Immature natural killer cell (primary cell): ENCODE measurements around the gene ITGA2B. TPM values are rescaled to one million over a fixed set of nuclear protein-coding genes. Genes with fewer than 3 reads are reported as not detected.
"Not testable (repeated sequence)": the region's sequence is repeated elsewhere in the genome, so short reads cannot be mapped to it uniquely, and the experiment has no call there.

Experiments
- DNase-seq, 3 donors: peaks; one replicate each; pipeline ENCODE4 v3.0.0; 2022; ENCODE audit warnings: mixed read lengths in 1 of 3
- H3K27ac Mint-ChIP-seq, 6 donors: one replicate each; pipeline ENCODE4 v1.8.0; 2020; ENCODE audit warnings: mixed read lengths in 6 of 6, mild to moderate bottlenecking in 5 of 6, inconsistent platforms in 4 of 6, moderate library complexity in 3 of 6
- H3K27me3 Mint-ChIP-seq, 3 donors: one replicate each; pipeline ENCODE4 v1.8.0; 2020 to 2021; ENCODE audit warnings: low read depth in 3 of 3, mild to moderate bottlenecking in 3 of 3, mixed read lengths in 3 of 3, moderate library complexity in 3 of 3, inconsistent platforms in 1 of 3
- H3K36me3 Mint-ChIP-seq, 3 donors: one replicate each; pipeline ENCODE4 v1.8.0; 2020; ENCODE audit warnings: mixed read lengths in 3 of 3, inconsistent platforms in 2 of 3, mild to moderate bottlenecking in 2 of 3
- H3K4me1 Mint-ChIP-seq, 2 donors: one replicate each; pipeline ENCODE4 v1.8.0; 2020; ENCODE audit warnings: inconsistent platforms in 2 of 2, mild to moderate bottlenecking in 2 of 2, mixed read lengths in 2 of 2, moderate library complexity in 1 of 2
- H3K4me3 Mint-ChIP-seq, 5 donors: one replicate each; pipeline ENCODE4 v1.8.0; 2020; ENCODE audit warnings: mild to moderate bottlenecking in 5 of 5, mixed read lengths in 5 of 5, inconsistent platforms in 3 of 5, moderate library complexity in 3 of 5
- H3K9me3 Mint-ChIP-seq, 6 donors: one replicate each; pipeline ENCODE4 v1.8.0; 2020; ENCODE audit warnings: mild to moderate bottlenecking in 6 of 6, mixed read lengths in 6 of 6, inconsistent platforms in 4 of 6, moderate library complexity in 3 of 6
- polyA plus RNA-seq, 3 donors: library from polyadenylated mRNA; unstranded; fragments of 300-500 nt; fragmentation: Illumina TruSeq; gene quantifications; one replicate each; pipeline ENCODE4 v1.2.3, GENCODE V29; 2021

Gene ITGA2B
- polyA plus RNA-seq, 3 donors from 2014 or later, result 1.9 to 9.3 (median 2.8) TPM

GRCh38 chr17:44402564-44403172 lies 13.2 kb upstream of the ITGA2B start:
- Mint-ChIP-seq H3K27ac (peak overlapping the region; percentile 36 to 68 (median 51)), H3K4me1 (peaks cover 24 to 36% of the 10 kb centered on the region in 2 donors), H3K36me3 (peaks cover 22 to 33% (median 32%) of the 10 kb centered on the region in 3 donors), H3K27me3 (peaks cover 0 to 14% (median 9%) of the 10 kb centered on the region in 3 donors), H3K9me3 (no peaks in the 10 kb centered on the region), H3K4me3 (peak overlapping the region in 1 of 5 donors; percentile 2)
- DNase-seq, result no peak

- Mint-ChIP-seq H3K9me3 (no peaks in the 10 kb centered on the region), H3K36me3 (peaks cover 22 to 41% (median 29%) of the 10 kb centered on the region in 3 donors), H3K4me3 (peak overlapping the region in 1 of 5 donors; percentile 20), H3K4me1 (peaks cover 17 to 21% of the 10 kb centered on the region in 2 donors), H3K27ac (peak overlapping the region; percentile 45 to 85 (median 70)), H3K27me3 (peaks cover 1 to 14% (median 9%) of the 10 kb centered on the region in 3 donors)
- peak; percentile 22 to 39 (median 27) for DNase-seq
Measured at GRCh38 chr17:44400226-44400847, 10.9 kb upstream of the ITGA2B start.

- Mint-ChIP-seq H3K4me3 (no peak overlapping the region), H3K27me3 (peaks cover 1 to 14% (median 9%) of the 10 kb centered on the region in 3 donors), H3K36me3 (peaks cover 18 to 41% (median 25%) of the 10 kb centered on the region in 3 donors), H3K9me3 (no peaks in the 10 kb centered on the region), H3K27ac (peak overlapping the region in 1 of 6 donors; percentile 35), H3K4me1 (peaks cover 17 to 21% of the 10 kb centered on the region in 2 donors)
- DNase-seq, result no peak
Measured at GRCh38 chr17:44398692-44399691, 9.5 kb upstream of the ITGA2B start.

- peaks cover 1 to 14% (median 9%) of the 10 kb centered on the region in 3 donors for H3K27me3 Mint-ChIP-seq
- H3K27ac Mint-ChIP-seq, result no peak overlapping the region
- H3K9me3 Mint-ChIP-seq, result no peaks in the 10 kb centered on the region
- DNase-seq, result no peak
- H3K4me1 Mint-ChIP-seq, result peaks cover 17 to 18% of the 10 kb centered on the region in 2 donors
- peaks cover 18 to 40% (median 25%) of the 10 kb centered on the region in 3 donors for H3K36me3 Mint-ChIP-seq
- H3K4me3 Mint-ChIP-seq, result no peak overlapping the region
Measured at GRCh38 chr17:44397479-44398440, 8.3 kb upstream of the ITGA2B start.

GRCh38 chr17:44396946-44397345 lies 7.5 kb upstream of the ITGA2B start:
- Mint-ChIP-seq H3K4me3 (no peak overlapping the region), H3K36me3 (peaks cover 13 to 37% (median 19%) of the 10 kb centered on the region in 3 donors), H3K4me1 (peaks cover 11 to 12% of the 10 kb centered on the region in 2 donors), H3K27ac (peak overlapping the region in 3 of 6 donors; percentile 29 to 62 (median 34)), H3K9me3 (no peaks in the 10 kb centered on the region), H3K27me3 (peaks cover 1 to 14% (median 9%) of the 10 kb centered on the region in 3 donors)
- DNase-seq, result no peak

GRCh38 chr17:44394833-44395232 lies 5.4 kb upstream of the ITGA2B start:
- Mint-ChIP-seq H3K27ac (peak overlapping the region in 2 of 6 donors; percentile 12 to 59), H3K9me3 (no peaks in the 10 kb centered on the region), H3K27me3 (peaks cover 1 to 12% (median 5%) of the 10 kb centered on the region in 3 donors), H3K4me1 (peaks cover 6% of the 10 kb centered on the region in 2 donors), H3K36me3 (peaks cover 2 to 26% (median 7%) of the 10 kb centered on the region in 3 donors), H3K4me3 (no peak overlapping the region)
- DNase-seq, result no peak

GRCh38 chr17:44394112-44394511 lies 4.7 kb upstream of the ITGA2B start:
- Mint-ChIP-seq H3K36me3 (peaks cover 0 to 18% (median 4%) of the 10 kb centered on the region in 3 donors), H3K4me1 (peaks cover 12 to 13% of the 10 kb centered on the region in 2 donors), H3K27me3 (peaks cover 1 to 11% (median 7%) of the 10 kb centered on the region in 3 donors)
- H3K9me3 Mint-ChIP-seq, H3K4me3 Mint-ChIP-seq, DNase-seq, H3K27ac Mint-ChIP-seq: not testable (repeated sequence)

GRCh38 chr17:44390250-44390870 lies 911 bp upstream of the ITGA2B start:
- Mint-ChIP-seq H3K27me3 (peaks cover 0 to 9% (median 6%) of the 10 kb centered on the region in 3 donors), H3K9me3 (no peaks in the 10 kb centered on the region), H3K36me3 (no peaks in the 10 kb centered on the region), H3K4me1 (peaks cover 26% of the 10 kb centered on the region in 2 donors), H3K27ac (no peak overlapping the region), H3K4me3 (no peak overlapping the region)
- DNase-seq, result no peak

- Mint-ChIP-seq H3K4me3 (peak overlapping the region in 3 of 5 donors; percentile 11 to 34 (median 32)), H3K4me1 (peaks cover 26 to 29% of the 10 kb centered on the region in 2 donors), H3K27ac (no peak overlapping the region)
Measured at GRCh38 chr17:44389723-44390202, 314 bp upstream of the ITGA2B start.

GRCh38 chr17:44387804-44388203 lies 1.6 kb downstream of the ITGA2B start:
- H3K4me1 Mint-ChIP-seq, result peaks cover 26 to 29% of the 10 kb centered on the region in 2 donors
- H3K36me3 Mint-ChIP-seq, result no peaks in the 10 kb centered on the region
- H3K27ac Mint-ChIP-seq, result no peak overlapping the region
- peaks cover 3 to 11% (median 8%) of the 10 kb centered on the region in 3 donors for H3K27me3 Mint-ChIP-seq
- H3K9me3 Mint-ChIP-seq, result no peaks in the 10 kb centered on the region
- DNase-seq, result no peak
- peak overlapping the region in 1 of 5 donors; percentile 38 for H3K4me3 Mint-ChIP-seq

More at GRCh38 chr17:44389723-44390202, 314 bp upstream of the ITGA2B start:
- H3K9me3 Mint-ChIP-seq, result no peaks in the 10 kb centered on the region
- H3K27me3 Mint-ChIP-seq, result peaks cover 3 to 11% (median 6%) of the 10 kb centered on the region in 3 donors
- H3K36me3 Mint-ChIP-seq, result no peaks in the 10 kb centered on the region
- DNase-seq, result no peak

- Mint-ChIP-seq H3K27me3 (peaks cover 3 to 12% (median 12%) of the 10 kb centered on the region in 3 donors), H3K36me3 (no peaks in the 10 kb centered on the region), H3K9me3 (no peaks in the 10 kb centered on the region), H3K4me3 (peak overlapping the region; percentile 73 to 84 (median 83)), H3K27ac (peak overlapping the region in 4 of 6 donors; percentile 35 to 61 (median 58)), H3K4me1 (peaks cover 26 to 29% of the 10 kb centered on the region in 2 donors)
- no peak for DNase-seq
Measured at GRCh38 chr17:44386182-44386525, 3.3 kb downstream of the ITGA2B start.
